Left colon (tissue), 2 donors: Measurements from ENCODE around the gene HSFX2. TPM values are rescaled to one million over a fixed set of nuclear protein-coding genes. Genes with fewer than 3 reads are reported as not detected.
A peak's percentile ranks its signal among the peaks of the same experiment; 100 is the strongest.
"Not testable (repeated sequence)": the region's sequence is repeated elsewhere in the genome, so short reads cannot be mapped to it uniquely, and the experiment has no call there.

Source experiments
- ATAC-seq: fragments of 200-7000 bp; cut with Tn5 transposase; one replicate; pipeline ENCODE4 v1.9.1; 2020; ENCODE audit warnings: mild to moderate bottlenecking, moderate library complexity
- DNase-seq, 2 donors: peaks; one replicate each; pipeline ENCODE4 v3.0.0-alpha.2; 2020
- intact Hi-C, 2 donors: fragments of 100-400 bp; cut with DNase I in 1 of 2; cut with micrococcal nuclease in 1 of 2; formaldehyde crosslinking; loops; one replicate each; pipeline versions ENCODE4 v1.11.2 to v1.14.0; 2022; cut with DNase I, micrococcal nuclease
- total RNA-seq, 2 donors: library from RNA; stranded (reverse); fragmentation: NEBNext Ultra II Directional; extraction: Animal tissue kit (Norgen Biotek cat#: 25700); gene quantifications; one replicate each; pipeline ENCODE4 v1.2.1, GENCODE V29; 2021
- donor health status: DM: no; HTN: no; CAD: no.
- donor health status: DM: yes; HTN: yes; CAD: no.

HSFX2 gene
- total RNA-seq, 2 donors from 2014 or later, result not detected

- DNase-seq, result not testable (repeated sequence)
Observed at GRCh38 chrX:149605248-149605885, 10.3 kb upstream of the HSFX2 start.

DNA sequence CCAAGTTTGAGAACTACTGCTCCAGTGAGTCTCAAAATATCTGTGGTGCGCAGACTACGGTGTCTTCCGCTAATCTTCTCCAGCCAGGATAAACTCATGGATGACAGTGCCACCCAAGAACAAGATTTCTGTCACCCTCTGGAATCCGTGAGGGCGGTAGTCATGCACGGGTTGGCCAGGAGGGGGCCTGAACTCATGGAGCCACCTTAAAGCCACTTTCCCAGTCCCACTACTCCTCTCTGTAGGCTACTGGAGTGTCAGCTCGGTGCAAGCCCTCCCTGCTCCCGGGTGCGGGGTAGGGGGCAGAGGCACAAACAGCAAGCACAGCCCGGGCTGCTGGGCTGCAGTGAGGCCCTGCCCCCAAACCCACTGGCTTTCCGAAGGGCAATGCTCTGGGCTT is 3.5 kb upstream of the HSFX2 start:
- intact Hi-C loops, ATAC-seq, DNase-seq: not testable (repeated sequence)

More at GRCh38 chrX:149605248-149605885, 10.3 kb upstream of the HSFX2 start:
- ATAC-seq, intact Hi-C loops: not testable (repeated sequence)

- ATAC-seq, DNase-seq, intact Hi-C loops: not testable (repeated sequence)
Observed at GRCh38 chrX:149595943-149596342, 829 bp upstream of the HSFX2 start.

DNA sequence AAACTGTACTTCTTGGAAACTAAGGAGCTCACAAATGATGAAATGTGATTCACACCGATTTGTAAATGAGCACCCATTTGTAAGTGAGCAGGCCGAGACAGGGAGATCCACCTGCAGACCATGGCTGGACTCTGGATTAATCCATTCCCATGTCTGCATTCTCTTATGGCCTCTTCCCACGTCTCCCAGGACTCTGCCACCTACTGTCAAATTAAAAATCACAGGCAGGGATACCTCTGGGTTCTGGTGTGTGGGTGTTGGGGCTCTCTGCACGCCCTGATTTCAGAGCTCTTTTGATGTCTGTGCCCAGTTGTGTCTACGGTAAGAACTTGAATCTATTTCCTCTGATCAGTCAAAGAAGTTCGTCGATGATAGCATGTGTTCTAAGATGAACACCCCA is 4.1 kb downstream of the HSFX2 start:
- not testable (repeated sequence) for ATAC-seq

DNA sequence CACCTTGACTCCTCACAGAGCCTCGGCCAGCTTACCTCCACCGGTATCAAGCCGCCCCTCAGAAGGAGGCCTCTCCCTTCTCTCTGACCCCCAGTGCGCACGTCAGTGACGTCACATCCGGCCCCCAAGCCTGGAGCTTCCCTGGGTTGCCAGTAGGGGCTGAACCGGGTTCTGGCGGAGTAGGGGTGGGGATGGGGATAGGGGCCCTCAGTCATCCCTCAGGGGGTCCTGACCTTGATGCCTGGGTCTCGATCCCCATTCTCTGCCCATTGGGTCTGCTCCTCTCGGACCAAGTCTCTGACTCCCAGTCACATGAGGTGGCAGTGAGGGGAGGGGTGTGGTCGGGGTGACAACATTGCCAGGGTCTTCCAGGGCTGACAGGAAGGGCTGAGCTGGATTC is 7.8 kb downstream of the HSFX2 start, which contains the start of gene MAGEA9B:
Gene MAGEA9B (minus strand): TSS at position 101 of the 400 bp plus-strand sequence. CDS start 4,280 bp downstream, outside the sequence.
- ATAC-seq, intact Hi-C loops, DNase-seq: not testable (repeated sequence)

More for the DNA sequence above, 4.1 kb downstream of the HSFX2 start:
- intact Hi-C loops, DNase-seq: not testable (repeated sequence)

DNA sequence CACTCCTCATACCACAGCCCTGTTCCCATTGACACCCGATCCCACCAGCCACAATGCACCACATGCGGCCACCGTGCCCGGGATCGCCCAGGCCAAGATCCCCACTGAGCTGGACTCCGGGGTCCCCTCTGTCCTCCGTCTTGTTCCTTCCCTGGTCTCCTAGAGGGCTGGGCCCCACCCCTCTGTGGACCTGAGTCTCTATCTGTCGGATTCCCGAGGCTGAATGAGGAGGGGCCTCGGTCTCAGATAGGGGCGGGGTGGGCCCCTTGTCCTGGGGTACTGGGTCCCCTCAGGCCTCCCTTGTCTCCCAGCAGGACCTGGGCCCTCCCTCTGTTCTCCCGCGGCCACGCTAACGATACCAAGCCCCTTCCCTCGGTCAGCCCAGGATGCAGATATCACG is 9.5 kb downstream of the HSFX2 start:
- not testable (repeated sequence) for ATAC-seq, DNase-seq

DNA sequence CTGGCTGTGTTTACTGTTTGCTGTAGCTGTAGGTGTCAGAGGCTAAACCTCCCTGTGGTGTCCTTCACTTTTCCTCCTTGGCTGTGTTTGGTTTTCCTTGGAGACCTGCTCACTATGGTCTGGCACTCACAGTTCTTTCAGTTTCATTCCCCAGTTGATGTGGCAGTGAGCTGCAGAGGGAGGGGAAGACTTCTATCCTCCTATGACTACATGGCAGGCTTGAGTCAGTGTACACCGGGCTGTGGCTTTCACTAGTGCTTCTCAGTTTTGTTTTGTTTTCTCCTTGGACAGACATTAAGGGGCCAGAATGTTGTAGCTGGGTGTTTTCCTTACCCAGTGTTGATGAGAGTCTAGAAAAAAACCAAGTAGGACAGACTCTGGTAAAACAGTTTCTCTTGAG is 21.7 kb downstream of the HSFX2 start:
- intact Hi-C loops, DNase-seq: not testable (repeated sequence)
- ATAC-seq, result peak; percentile 58

More for the DNA sequence above, 9.5 kb downstream of the HSFX2 start:
- intact Hi-C loops, result not testable (repeated sequence)

- ATAC-seq (peak; percentile 28), DNase-seq (no peak)
- intact Hi-C loops, result no loop called here
Observed at GRCh38 chrX:149572743-149573142, 22.4 kb downstream of the HSFX2 start.

- no peak for DNase-seq
- intact Hi-C loops, result no loop called here
- ATAC-seq, result peak; percentile 97
Observed at GRCh38 chrX:149571770-149572169, 23.3 kb downstream of the HSFX2 start.

GRCh38 chrX:149570668-149571067 is 24.4 kb downstream of the HSFX2 start:
- intact Hi-C loops, result no loop called here
- no peak for DNase-seq
- ATAC-seq, result no peak

GRCh38 chrX:149569770-149570169 is 25.3 kb downstream of the HSFX2 start:
- DNase-seq (no peak), ATAC-seq (no peak)
- intact Hi-C loops, result no loop called here

GRCh38 chrX:149568701-149569296 is 26.3 kb downstream of the HSFX2 start:
- ATAC-seq (no peak), DNase-seq (no peak)
- intact Hi-C loops, result no loop called here

GRCh38 chrX:149567621-149568417 is 27.3 kb downstream of the HSFX2 start:
- intact Hi-C loops, result no loop called here
- no peak for DNase-seq

GRCh38 chrX:149563359-149563758 is 31.8 kb downstream of the HSFX2 start:
- DNase-seq, result no peak
- intact Hi-C loops, result no loop called here
- no peak for ATAC-seq

More at GRCh38 chrX:149567621-149568417, 27.3 kb downstream of the HSFX2 start:
- ATAC-seq, result no peak

- ATAC-seq, intact Hi-C loops, DNase-seq: not testable (repeated sequence)
Observed at GRCh38 chrX:149555251-149555650, 39.9 kb downstream of the HSFX2 start.

- intact Hi-C loops, DNase-seq, ATAC-seq: not testable (repeated sequence)
Observed at GRCh38 chrX:149551939-149552248, 43.2 kb downstream of the HSFX2 start.

DNA sequence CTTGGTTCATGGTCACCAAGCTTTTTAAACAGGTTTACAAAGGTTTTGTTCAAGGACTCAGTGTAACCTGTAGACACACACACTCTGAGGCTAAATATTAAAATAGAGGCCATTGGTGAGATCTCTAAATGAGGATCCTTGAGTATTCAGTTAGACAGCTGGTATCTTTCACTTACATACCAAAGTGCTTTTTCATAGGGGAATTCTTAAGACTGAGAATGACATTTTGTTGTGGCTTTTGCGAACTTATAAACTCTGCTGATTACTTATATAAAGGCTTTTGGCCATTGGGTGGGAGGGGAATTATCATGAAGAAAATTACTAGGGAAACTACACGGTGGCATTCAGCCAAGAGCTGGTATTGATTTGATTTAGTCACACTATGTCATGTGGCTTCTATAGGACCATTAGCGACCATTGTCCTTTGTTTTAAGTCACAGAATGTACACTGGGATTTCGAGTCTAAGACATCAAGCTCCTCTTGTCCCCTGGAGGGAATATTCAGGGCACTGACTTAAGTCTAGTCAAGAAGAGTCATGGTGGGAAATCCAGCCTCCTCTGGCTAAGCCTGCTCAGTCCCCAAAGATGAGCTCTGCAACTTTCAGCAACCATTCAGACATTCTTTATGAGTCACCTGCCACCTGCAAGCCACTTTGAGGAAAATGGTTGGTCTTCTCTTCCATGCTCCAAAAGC is 43.7 kb downstream of the HSFX2 start:
- intact Hi-C loops, result not testable (repeated sequence)

GRCh38 chrX:149550454-149550853 is 44.7 kb downstream of the HSFX2 start:
- intact Hi-C loops, ATAC-seq, DNase-seq: not testable (repeated sequence)

More for the DNA sequence above, 43.7 kb downstream of the HSFX2 start:
- DNase-seq, ATAC-seq: not testable (repeated sequence)

DNA sequence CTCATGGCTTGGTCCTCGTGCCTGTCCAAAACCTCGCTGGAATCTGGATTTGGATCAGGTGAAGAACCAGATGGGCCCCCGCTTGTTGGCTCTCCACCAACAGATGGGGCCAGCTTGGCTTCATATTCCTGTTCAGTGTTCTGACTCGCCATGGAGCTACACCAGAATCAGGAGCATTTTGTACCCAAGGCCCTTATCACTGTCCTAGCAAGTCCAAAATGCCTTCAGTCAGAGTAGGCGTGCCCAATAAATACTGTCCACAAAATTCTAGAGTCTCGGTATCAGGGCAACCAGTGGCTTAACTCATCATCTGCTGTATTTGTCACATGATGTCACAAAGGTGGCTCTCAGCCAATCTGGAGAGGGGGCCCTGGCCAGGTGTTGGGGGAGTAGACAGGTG is 45.4 kb downstream of the HSFX2 start, which contains the start of gene HSFX3:
Gene HSFX3 (minus strand): TSS at position 224 of the 400 bp plus-strand sequence. CDS start 72 bp downstream, at position 152.
- DNase-seq, ATAC-seq, intact Hi-C loops: not testable (repeated sequence)
